ENCODE results near the gene FBXL17.

- TF ChIP-seq CTCF (IDR thresholded peaks at IDR 0.05) (no peak), POLR2A (IDR thresholded peaks at IDR 0.05) (no peak), EP300 (IDR thresholded peaks at IDR 0.05) (no peak), POLR2AphosphoS5 (IDR thresholded peaks at IDR 0.05) (no peak)
These were observed 518.8 kb downstream of the FBXL17 start for GRCh38 chr5:107863125-107863524.
